DND-41 (cell line): ENCODE results near the gene TUBA1B.
A peak's percentile ranks its signal among the peaks of the same experiment; 100 is the strongest.

ENCODE experiments used
- ATAC-seq: fragments of 200-7000 bp; cut with Tn5 transposase; 3 replicates; pipeline ENCODE4 v1.9.1; 2021; ENCODE audit warnings: low read depth; ENCODE audit not compliant: insufficient read depth
- DNase-seq: peaks from one replicate; pipeline ENCODE4 v3.0.0-alpha.2; 2020
- H2AFZ ChIP-seq: 2 replicates; pipeline ENCODE4 v1.6.0; 2012; ENCODE audit warnings: low read depth, low read length
- H3K27ac ChIP-seq: 2 replicates; pipeline ENCODE4 v1.5.1; 2012; ENCODE audit warnings: low read length, inconsistent platforms
- H3K27me3 ChIP-seq: fragments of 200-600 bp; sonication (generic); 2 replicates; pipeline ENCODE4 v1.6.0; 2012; ENCODE audit warnings: low read length, mild to moderate bottlenecking, inconsistent platforms; ENCODE audit not compliant: insufficient read depth, poor library complexity
- H3K36me3 ChIP-seq: 2 replicates; pipeline ENCODE4 v1.5.1; 2012; ENCODE audit warnings: low read length, inconsistent platforms; ENCODE audit not compliant: insufficient read depth
- H3K4me1 ChIP-seq: 2 replicates; pipeline ENCODE4 v1.5.1; 2012; ENCODE audit warnings: mild to moderate bottlenecking, low read length; ENCODE audit not compliant: insufficient read depth
- H3K4me2 ChIP-seq: 2 replicates; pipeline ENCODE4 v1.6.0; 2012; ENCODE audit warnings: mild to moderate bottlenecking, moderate library complexity, low read length, inconsistent platforms; ENCODE audit not compliant: insufficient read depth
- H3K4me3 ChIP-seq, 2 experiments: fragments of 200-600 bp in 1 of 2; shearing (Covaris generic) in 1 of 2; 2 replicates each; pipeline ENCODE4 v1.5.1; 2012 to 2016; ENCODE audit warnings: inconsistent platforms in 2 of 2, low read length in 2 of 2, mild to moderate bottlenecking in 2 of 2, low read depth in 1 of 2, moderate library complexity in 1 of 2
- H3K79me2 ChIP-seq: 2 replicates; pipeline ENCODE4 v1.6.0; 2012; ENCODE audit warnings: low read length, inconsistent platforms; ENCODE audit not compliant: insufficient read depth
- H3K9ac ChIP-seq: 2 replicates; pipeline ENCODE4 v1.6.0; 2012; ENCODE audit warnings: low read depth, mild to moderate bottlenecking, inconsistent platforms, low read length, moderate library complexity
- H3K9me3 ChIP-seq: 2 replicates; pipeline ENCODE4 v1.5.1; 2012; ENCODE audit warnings: low read length, moderate library complexity, mild to moderate bottlenecking, inconsistent platforms; ENCODE audit not compliant: insufficient read depth, severe bottlenecking
- H4K20me1 ChIP-seq: 2 replicates; pipeline ENCODE4 v1.6.0; 2012; ENCODE audit warnings: low read length; ENCODE audit not compliant: insufficient read depth
- EZH2 ChIP-seq: IDR thresholded peaks from 3 replicates; pipeline ENCODE4 v1.6.1; 2012; ENCODE audit warnings: borderline replicate concordance, low read depth, mild to moderate bottlenecking, moderate library complexity, low read length, inconsistent platforms; ENCODE audit not compliant: severe bottlenecking
- TF ChIP-seq, protein P1 (sequence below): IDR thresholded peaks from 2 replicates; pipeline ENCODE4 v1.5.1; 2012; ENCODE audit warnings: borderline replicate concordance, low read length, moderate library complexity, mild to moderate bottlenecking; ENCODE audit not compliant: poor library complexity, severe bottlenecking; ENCODE audit errors: extremely low read depth

TUBA1B gene

DNA sequence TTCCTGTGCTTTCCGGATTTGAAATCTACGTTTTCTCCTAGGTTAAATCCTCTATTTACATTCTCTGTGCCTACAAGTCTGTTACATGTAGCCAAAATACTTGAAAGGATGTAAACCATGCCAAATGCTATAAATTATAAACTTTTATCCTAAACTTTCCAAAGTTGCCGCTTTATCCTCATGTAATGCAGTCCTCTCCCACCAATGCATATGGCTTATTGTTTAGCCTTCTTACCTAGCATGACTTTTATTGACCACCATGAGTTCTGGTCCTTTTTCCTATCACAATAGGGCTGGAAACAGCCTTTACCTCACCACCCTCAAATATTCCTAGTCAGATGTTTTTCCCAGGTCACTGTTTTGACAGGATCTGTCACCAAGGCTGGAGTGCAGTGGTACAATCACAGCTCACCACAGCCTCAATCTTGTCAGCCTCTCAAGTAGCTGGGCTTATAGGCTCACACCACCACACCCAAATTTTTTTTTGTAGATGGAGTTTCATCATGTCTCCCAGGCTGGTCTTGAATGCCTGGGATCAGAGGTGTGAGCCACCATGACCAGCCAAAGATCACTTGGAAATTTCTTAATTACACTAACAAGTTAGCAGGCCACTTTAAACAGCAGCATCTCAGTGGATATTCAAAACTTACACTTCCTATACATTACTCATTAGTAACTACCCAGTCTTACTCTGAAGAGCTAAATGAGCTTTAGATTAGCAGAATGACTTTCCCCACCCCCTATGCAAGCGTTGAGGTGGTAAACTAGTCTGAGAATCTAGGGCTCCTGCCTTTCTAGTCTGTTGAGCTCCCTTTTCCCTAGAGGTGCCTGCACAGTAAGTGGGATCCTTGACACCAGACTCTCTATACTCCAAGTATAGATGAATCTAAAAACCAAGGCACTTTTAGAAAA, 4.1 kb downstream of the TUBA1B start:
- Histone ChIP-seq H3K79me2 (peaks cover 31% of the 10 kb centered on the region), H3K4me1 (peaks cover 19% of the 10 kb centered on the region), H3K27me3 (no peaks in the 10 kb centered on the region), H2AFZ (no peak overlapping the region), H3K9ac (no peak overlapping the region), H3K4me2 (no peak overlapping the region), H3K4me3 (no peak overlapping the region), H3K9me3 (no peaks in the 10 kb centered on the region), H4K20me1 (peaks cover 24% of the 10 kb centered on the region), H3K27ac (no peak overlapping the region), H3K36me3 (peaks cover 39% of the 10 kb centered on the region)
- TF ChIP-seq, protein P1, sequence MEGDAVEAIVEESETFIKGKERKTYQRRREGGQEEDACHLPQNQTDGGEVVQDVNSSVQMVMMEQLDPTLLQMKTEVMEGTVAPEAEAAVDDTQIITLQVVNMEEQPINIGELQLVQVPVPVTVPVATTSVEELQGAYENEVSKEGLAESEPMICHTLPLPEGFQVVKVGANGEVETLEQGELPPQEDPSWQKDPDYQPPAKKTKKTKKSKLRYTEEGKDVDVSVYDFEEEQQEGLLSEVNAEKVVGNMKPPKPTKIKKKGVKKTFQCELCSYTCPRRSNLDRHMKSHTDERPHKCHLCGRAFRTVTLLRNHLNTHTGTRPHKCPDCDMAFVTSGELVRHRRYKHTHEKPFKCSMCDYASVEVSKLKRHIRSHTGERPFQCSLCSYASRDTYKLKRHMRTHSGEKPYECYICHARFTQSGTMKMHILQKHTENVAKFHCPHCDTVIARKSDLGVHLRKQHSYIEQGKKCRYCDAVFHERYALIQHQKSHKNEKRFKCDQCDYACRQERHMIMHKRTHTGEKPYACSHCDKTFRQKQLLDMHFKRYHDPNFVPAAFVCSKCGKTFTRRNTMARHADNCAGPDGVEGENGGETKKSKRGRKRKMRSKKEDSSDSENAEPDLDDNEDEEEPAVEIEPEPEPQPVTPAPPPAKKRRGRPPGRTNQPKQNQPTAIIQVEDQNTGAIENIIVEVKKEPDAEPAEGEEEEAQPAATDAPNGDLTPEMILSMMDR, result no peak
- no peak for TF ChIP-seq EZH2
- DNase-seq (peak; percentile 45), ATAC-seq (peak; percentile 6; the same call in 2 of the 3 replicates)

DNA sequence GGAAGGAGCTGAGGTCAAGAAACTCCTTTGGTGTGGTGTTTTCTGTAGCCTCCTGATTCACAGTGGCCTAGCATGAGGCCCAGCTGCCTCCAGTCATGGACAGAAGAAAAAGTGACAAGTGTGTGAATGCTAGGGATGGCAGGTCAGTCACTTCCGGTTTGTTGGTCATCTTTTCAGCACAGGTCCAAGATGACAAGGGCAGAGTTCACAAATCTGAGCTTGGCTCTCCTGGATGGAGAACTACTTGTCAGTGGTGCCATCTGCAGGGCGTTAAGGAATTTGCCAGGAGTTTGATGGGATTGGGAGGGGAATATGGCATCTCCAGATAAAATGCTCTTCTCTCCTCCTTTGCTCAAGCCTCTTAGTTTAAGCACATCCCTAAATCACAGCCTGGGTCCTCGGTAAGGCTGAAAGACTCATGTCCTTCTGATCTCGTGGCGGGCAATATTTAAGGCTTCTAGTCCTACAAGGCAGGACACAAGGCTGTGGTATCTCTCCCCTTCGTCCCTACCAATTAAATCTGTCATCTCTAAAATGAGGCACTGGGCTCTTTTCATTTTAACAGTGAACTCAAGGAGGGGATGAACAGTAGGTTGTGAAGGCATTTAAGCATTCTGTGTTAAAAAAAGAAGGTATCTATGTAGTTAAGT, 10.0 kb downstream of the TUBA1B start:
- H3K79me2 ChIP-seq, result no peaks in the 10 kb centered on the region
- no peaks in the 10 kb centered on the region for H3K36me3 ChIP-seq
- no peak overlapping the region for H3K4me3 ChIP-seq
- no peaks in the 10 kb centered on the region for H4K20me1 ChIP-seq
- ATAC-seq (no peak), DNase-seq (no peak)
- H3K27me3 ChIP-seq, result no peaks in the 10 kb centered on the region
- H3K4me2 ChIP-seq, result no peak overlapping the region
- no peak overlapping the region for H3K9ac ChIP-seq
- no peak for TF ChIP-seq EZH2
- TF ChIP-seq, protein P1, result peak; percentile 59
- H2AFZ ChIP-seq, result no peak overlapping the region
- H3K27ac ChIP-seq, result no peak overlapping the region
- H3K9me3 ChIP-seq, result no peaks in the 10 kb centered on the region
- H3K4me1 ChIP-seq, result no peaks in the 10 kb centered on the region

GRCh38 chr12:49111206-49111605, 20.0 kb downstream of the TUBA1B start:
- Histone ChIP-seq H2AFZ (peak overlapping the region; percentile 86), H3K4me3 (peak overlapping the region; percentile 81 to 90; a peak in 3 of 4 replicates), H3K79me2 (peaks cover 35% of the 10 kb centered on the region), H4K20me1 (peaks cover 18% of the 10 kb centered on the region), H3K36me3 (peaks cover 17% of the 10 kb centered on the region), H3K9ac (peak overlapping the region; percentile 85), H3K9me3 (no peaks in the 10 kb centered on the region), H3K27ac (peak overlapping the region; percentile 82), H3K27me3 (no peaks in the 10 kb centered on the region), H3K4me2 (peak overlapping the region; percentile 92), H3K4me1 (peaks cover 26% of the 10 kb centered on the region)
- no peak for DNase-seq
- TF ChIP-seq, protein P1, result no peak
- TF ChIP-seq EZH2, result no peak
- no peak; the same call in 2 of the 3 replicates for ATAC-seq
